AG09319 (cell line): Measurements from ENCODE around the gene OPHN1.
"Not testable (repeated sequence)": the region's sequence is repeated elsewhere in the genome, so short reads cannot be mapped to it uniquely, and the experiment has no call there.

Experiments
- DNase-seq: peaks from one replicate; pipeline ENCODE4 v3.0.0-alpha.2; 2010; ENCODE audit warnings: low read depth; ENCODE audit errors: extremely low read depth
- CTCF ChIP-seq: IDR thresholded peaks from 2 replicates; pipeline ENCODE4 v1.5.1; 2011; ENCODE audit warnings: low read depth, mild to moderate bottlenecking, inconsistent platforms, low read length, moderate library complexity

The OPHN1 gene

GRCh38 chrX:68343551-68343950 lies 89.7 kb downstream of the OPHN1 start:
- DNase-seq = no peak
- TF ChIP-seq CTCF = no peak

DNA sequence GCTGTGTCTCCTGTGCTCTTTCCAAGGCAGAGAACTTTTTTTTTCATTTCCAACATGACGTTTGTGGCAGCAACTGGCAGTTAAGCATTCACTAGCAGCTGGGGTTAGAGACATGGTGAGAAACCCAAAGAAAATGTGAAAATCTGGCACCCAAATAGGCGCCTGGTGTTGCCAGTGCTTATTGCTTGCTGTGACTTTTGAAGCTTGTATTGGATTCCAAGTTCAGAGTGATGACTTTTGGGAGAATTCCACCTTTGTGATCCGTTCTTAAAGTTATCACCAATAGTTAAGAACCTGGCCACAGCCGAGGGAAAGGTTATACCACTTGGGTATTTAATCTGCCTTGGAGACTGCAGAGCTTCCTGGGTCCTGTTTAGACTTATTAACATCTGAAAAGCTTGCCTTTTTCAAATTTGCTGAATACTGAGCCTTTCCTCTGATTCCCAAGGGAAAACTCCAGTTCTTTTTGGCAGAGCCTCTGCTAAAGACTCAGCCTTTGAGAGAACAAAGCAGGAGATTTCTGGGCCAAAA lies 101.0 kb downstream of the OPHN1 start:
- no peak for DNase-seq
- no peak for TF ChIP-seq CTCF

DNA sequence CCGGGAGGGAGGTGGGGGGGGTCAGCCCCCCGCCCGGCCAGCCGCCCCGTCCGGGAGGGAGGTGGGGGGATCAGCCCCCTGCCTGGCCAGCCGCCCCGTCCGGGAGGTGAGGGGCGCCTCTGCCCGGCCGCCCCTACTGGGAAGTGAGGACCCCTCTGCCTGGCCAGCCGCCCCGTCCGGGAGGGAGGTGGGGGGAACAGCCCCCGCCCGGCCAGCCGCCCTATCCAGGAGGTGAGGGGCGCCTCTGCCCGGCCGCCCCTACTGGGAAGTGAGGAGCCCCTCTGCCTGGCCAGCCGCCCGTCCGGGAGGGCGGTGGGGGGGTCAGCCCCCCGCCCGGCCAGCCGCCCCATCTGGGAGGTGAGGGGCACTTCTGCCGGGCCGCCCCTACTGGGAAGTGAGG lies 106.5 kb downstream of the OPHN1 start:
- not testable (repeated sequence) for DNase-seq

DNA sequence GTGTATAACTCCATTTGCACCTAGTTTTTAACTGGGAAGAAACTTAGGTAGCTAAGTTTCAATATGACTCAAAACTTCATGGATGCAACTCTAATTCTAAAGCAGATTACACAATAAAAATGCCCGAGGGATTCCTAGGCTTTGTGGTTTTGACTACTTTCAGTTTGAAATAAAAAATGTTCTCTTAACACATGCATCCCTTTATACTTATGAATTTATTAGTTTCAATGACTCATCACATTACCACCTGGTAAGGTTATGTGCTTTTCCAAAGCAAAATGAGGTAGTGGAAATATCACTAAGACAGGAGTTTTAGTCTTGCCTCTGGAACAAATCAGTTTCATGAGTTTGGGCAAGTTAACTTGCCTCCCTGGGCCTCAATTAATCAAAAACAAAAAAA lies 125.5 kb downstream of the OPHN1 start:
- DNase-seq = peak; percentile 15
- no peak for TF ChIP-seq CTCF

DNA sequence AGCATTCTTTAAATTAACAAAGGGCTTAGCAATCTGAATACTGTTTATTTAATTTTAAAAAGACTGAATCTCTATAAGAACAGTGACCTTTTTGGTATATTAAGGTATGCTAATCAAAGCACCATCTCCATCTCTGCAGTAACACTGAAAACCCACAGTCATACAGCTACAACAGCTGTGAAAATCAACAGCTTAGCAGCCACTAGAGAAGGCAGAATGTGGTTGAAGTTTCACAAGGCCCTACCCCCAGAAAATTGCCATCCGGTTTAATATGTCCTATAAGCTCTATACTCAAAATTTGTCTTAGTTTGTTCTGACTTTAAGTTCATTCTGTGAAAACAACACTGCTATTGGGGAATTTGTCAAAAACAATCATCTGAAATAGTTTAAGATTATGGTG lies 128.7 kb downstream of the OPHN1 start:
- no peak for DNase-seq
- no peak for TF ChIP-seq CTCF

GRCh38 chrX:68299898-68300297 lies 133.4 kb downstream of the OPHN1 start:
- DNase-seq = no peak
- TF ChIP-seq CTCF = no peak

DNA sequence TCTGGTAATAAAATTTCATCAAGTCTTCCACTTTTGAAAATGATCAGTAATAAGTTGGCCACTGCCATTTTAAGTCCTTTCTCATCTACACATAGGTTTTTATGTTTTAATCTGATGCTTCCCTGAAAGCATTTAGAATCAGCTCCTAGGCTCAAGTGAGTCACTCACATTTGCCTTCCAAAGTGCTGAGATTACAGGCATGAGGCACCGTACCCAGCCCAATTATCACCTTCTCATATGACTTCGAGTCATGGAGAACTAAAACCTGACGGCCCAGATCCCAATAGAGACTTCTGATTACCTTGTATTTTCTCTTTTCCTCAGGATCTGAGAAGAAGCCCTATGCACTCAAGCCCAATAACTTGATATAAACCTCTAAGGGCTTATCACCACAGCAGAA lies 140.8 kb downstream of the OPHN1 start:
- DNase-seq = no peak
- no peak for TF ChIP-seq CTCF

DNA sequence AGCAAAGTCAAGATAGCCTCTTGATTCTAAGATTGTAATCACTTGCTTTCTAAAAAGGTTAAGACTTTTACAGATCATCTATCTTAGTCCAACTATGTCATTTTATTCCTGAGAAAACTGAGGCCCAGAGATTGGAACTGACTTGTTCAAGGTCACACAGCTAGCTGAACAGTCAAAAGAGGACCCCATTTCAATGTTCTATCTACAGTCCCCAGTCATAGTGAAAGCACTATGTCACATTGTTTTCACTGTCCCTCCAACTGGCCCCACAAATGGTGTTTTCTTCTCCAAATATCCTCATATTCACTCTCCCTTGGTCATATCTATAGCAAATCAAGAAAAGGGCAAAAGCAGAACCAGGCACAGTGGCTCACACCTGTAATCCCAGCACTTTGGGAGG lies 145.2 kb downstream of the OPHN1 start:
- no peak for DNase-seq
- no peak for TF ChIP-seq CTCF
